Transverse colon (tissue), 4 donors: ENCODE measurements around the gene TNS3.

Experiments
- POLR2AphosphoS5 ChIP-seq, 3 donors: sonication (generic); formaldehyde crosslinking; IDR thresholded peaks; one replicate each; pipeline ENCODE4 v1.6.1; 2016; ENCODE audit warnings: antibody characterized with exemption in 3 of 3
- TF ChIP-seq, protein P1 (sequence below), 5 experiments: fragments of 200-600 bp in 3 of 5; fragments of 450-650 bp in 2 of 5; sonication (generic) in 3 of 5; IDR thresholded peaks; 1 replicate in 2 of 5; 2 replicates in 3 of 5; pipeline ENCODE4 v1.5.1; 2016 to 2017; ENCODE audit warnings: antibody characterized with exemption in 5 of 5, inconsistent platforms in 3 of 5, mild to moderate bottlenecking in 2 of 5, moderate library complexity in 1 of 5

DNA sequence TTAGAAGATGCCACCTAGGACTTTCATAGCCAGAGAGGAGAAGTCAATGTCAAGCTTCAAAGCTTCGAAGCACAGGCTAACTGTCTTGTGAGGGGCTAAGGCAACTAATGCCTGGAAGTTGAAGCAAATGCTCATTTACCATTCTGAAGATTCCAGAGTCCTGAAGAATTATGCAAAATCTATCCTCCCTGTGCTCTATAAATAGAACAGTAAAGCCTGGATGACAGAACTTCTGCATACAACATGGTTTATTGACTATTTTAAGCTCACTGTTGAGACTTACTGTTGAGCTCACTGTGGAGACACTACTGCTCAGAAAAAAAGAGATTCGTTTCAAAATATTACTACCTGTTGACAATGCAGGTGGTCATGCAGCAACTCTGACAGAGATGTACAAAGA, 28.6 kb downstream of the TNS3 start:
- TF ChIP-seq, protein P1, sequence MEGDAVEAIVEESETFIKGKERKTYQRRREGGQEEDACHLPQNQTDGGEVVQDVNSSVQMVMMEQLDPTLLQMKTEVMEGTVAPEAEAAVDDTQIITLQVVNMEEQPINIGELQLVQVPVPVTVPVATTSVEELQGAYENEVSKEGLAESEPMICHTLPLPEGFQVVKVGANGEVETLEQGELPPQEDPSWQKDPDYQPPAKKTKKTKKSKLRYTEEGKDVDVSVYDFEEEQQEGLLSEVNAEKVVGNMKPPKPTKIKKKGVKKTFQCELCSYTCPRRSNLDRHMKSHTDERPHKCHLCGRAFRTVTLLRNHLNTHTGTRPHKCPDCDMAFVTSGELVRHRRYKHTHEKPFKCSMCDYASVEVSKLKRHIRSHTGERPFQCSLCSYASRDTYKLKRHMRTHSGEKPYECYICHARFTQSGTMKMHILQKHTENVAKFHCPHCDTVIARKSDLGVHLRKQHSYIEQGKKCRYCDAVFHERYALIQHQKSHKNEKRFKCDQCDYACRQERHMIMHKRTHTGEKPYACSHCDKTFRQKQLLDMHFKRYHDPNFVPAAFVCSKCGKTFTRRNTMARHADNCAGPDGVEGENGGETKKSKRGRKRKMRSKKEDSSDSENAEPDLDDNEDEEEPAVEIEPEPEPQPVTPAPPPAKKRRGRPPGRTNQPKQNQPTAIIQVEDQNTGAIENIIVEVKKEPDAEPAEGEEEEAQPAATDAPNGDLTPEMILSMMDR (IDR thresholded peaks at IDR 0.05) = no peak
- no peak for TF ChIP-seq POLR2AphosphoS5 (IDR thresholded peaks at IDR 0.05)
